Muscle of leg (tissue), 16 donors: ENCODE results near the gene ZNF736. TPM values are rescaled to one million over a fixed set of nuclear protein-coding genes. Genes with fewer than 3 reads are reported as not detected.
"Not testable (repeated sequence)": the region's sequence is repeated elsewhere in the genome, so short reads cannot be mapped to it uniquely, and the experiment has no call there.

Experiments
- DNase-seq: peaks from one replicate; pipeline ENCODE4 v3.0.0; 2013
- H3K27ac ChIP-seq: one replicate; pipeline ENCODE4 v1.5.1; 2013; ENCODE audit warnings: mild to moderate bottlenecking, low read length, control low read depth
- H3K27me3 ChIP-seq: one replicate; pipeline ENCODE4 v1.6.1; 2013; ENCODE audit warnings: low read length; ENCODE audit not compliant: control insufficient read depth, insufficient read depth
- H3K36me3 ChIP-seq: one replicate; pipeline ENCODE4 v1.6.1; 2013; ENCODE audit warnings: low read length; ENCODE audit not compliant: control insufficient read depth, insufficient read depth
- H3K4me1 ChIP-seq: one replicate; pipeline ENCODE4 v1.6.1; 2013; ENCODE audit warnings: low read length; ENCODE audit not compliant: control insufficient read depth, insufficient read depth
- H3K4me3 ChIP-seq: one replicate; pipeline ENCODE4 v1.5.1; 2013; ENCODE audit warnings: low read length, control low read depth
- H3K9me3 ChIP-seq: replicated peaks from 2 replicates; pipeline ENCODE4 v1.6.1; 2013; ENCODE audit warnings: low read depth, low read length; ENCODE audit not compliant: control insufficient read depth
- WGBS: methylation state at CpG from one replicate; pipeline ENCODE4 v1.1.5; 2013; ENCODE audit warnings: missing lambda C conversion rate; ENCODE audit not compliant: insufficient coverage; 5-methylcytosine and 5-hydroxymethylcytosine counted together
- long read RNA-seq, 11 donors: transcript quantifications; one replicate each; lab custom pipeline, GENCODE V29; 2026
- polyA plus RNA-seq, 8 donors: library from polyadenylated mRNA; unstranded; fragments of 120-200 nt; gene quantifications; one replicate each; pipeline versions ENCODE4 v1.2.1 to v1.2.3, GENCODE V29; 2013; ENCODE audit warnings: inconsistent platforms in 1 of 8, low replicate concordance in 1 of 8; ENCODE audit not compliant: insufficient read length in 8 of 8, insufficient read depth in 1 of 8
- total RNA-seq: library from RNA; stranded (reverse); fragments of 120-200 nt; gene quantifications from one replicate; pipeline ENCODE4 v1.2.4, GENCODE V29; 2013

ZNF736 gene
- 10.4 TPM for total RNA-seq
- polyA plus RNA-seq: 10 to 100 TPM in 1 of 8 donors, 1 to 10 TPM in 7; 4.7 to 10.1 (median 6.9) TPM
- long read RNA-seq, donor 1: 0 reads
- long read RNA-seq, donor 2: 0 reads
- long read RNA-seq, donor 3, full-length matches to known transcripts: 3 of 3 reads
- long read RNA-seq, donor 3, partial matches to known transcripts: 0 of 3 reads
- long read RNA-seq, donor 3, other reads (novel, unspliced or antisense): 0 of 3 reads
- long read RNA-seq, donor 4: 0 reads
- long read RNA-seq, donor 5: 0 reads
- long read RNA-seq, donor 6, partial matches to known transcripts: 0 of 1 reads
- long read RNA-seq, donor 6, other reads (novel, unspliced or antisense): 0 of 1 reads
- long read RNA-seq, donor 7, full-length matches to known transcripts: 6 of 6 reads
- long read RNA-seq, donor 7, partial matches to known transcripts: 0 of 6 reads
- long read RNA-seq, donor 7, other reads (novel, unspliced or antisense): 0 of 6 reads
- long read RNA-seq, donor 8, partial matches to known transcripts: 0 of 1 reads
- long read RNA-seq, donor 8, other reads (novel, unspliced or antisense): 0 of 1 reads
- long read RNA-seq, donor 9, full-length matches to known transcripts: 1 of 1 reads
- long read RNA-seq, donor 9, partial matches to known transcripts: 0 of 1 reads
- long read RNA-seq, donor 9, other reads (novel, unspliced or antisense): 0 of 1 reads
- long read RNA-seq, donor 10, full-length matches to known transcripts: 4 of 4 reads
- long read RNA-seq, donor 10, partial matches to known transcripts: 0 of 4 reads
- long read RNA-seq, donor 10, other reads (novel, unspliced or antisense): 0 of 4 reads
- long read RNA-seq, donor 11, partial matches to known transcripts: 0 of 1 reads
- long read RNA-seq, donor 11, other reads (novel, unspliced or antisense): 0 of 1 reads

GRCh38 chr7:64313740-64314491, at the start of gene ZNF736:
ZNF736 (plus strand) TSS chr7:64313961; CDS start chr7:64314151, 190 bp downstream.
- H3K36me3 ChIP-seq: peaks cover 3% of the 10 kb centered on the region
- WGBS: 0% methylated on average over 24 of the region's 33 CpGs
- peak within 1 kb of the TSS; percentile 64 for H3K4me3 ChIP-seq
- peak within 1 kb of the TSS; percentile 78 for H3K27ac ChIP-seq
- peaks cover 13% of the 10 kb centered on the region for H3K4me1 ChIP-seq
- DNase-seq: peak; percentile 98
- peaks cover 3% of the 10 kb centered on the region for H3K9me3 ChIP-seq
- H3K27me3 ChIP-seq: no peaks in the 10 kb centered on the region

- Histone ChIP-seq H3K27ac (no peak overlapping the region), H3K4me3 (no peak overlapping the region), H3K36me3 (no peaks in the 10 kb centered on the region), H3K27me3 (no peaks in the 10 kb centered on the region), H3K9me3 (peaks cover 21% of the 10 kb centered on the region), H3K4me1 (no peaks in the 10 kb centered on the region)
- no peak for DNase-seq
- WGBS: no CpG with 5 or more reads among the region's 1 CpG
Observed at GRCh38 chr7:64266341-64266919, 47.3 kb upstream of the ZNF736 start.

- peaks cover 9% of the 10 kb centered on the region for H3K9me3 ChIP-seq
- no peaks in the 10 kb centered on the region for H3K36me3 ChIP-seq
- DNase-seq: no peak
- no CpG with 5 or more reads among the region's 2 CpGs for WGBS
- H3K4me1 ChIP-seq: no peaks in the 10 kb centered on the region
- H3K27ac ChIP-seq: no peak overlapping the region
- no peak overlapping the region for H3K4me3 ChIP-seq
- no peaks in the 10 kb centered on the region for H3K27me3 ChIP-seq
Observed at GRCh38 chr7:64277630-64278029, 36.1 kb upstream of the ZNF736 start.

GRCh38 chr7:64294701-64295420, 18.9 kb upstream of the ZNF736 start:
- no peaks in the 10 kb centered on the region for H3K27me3 ChIP-seq
- H3K4me3 ChIP-seq: no peak overlapping the region
- H3K27ac ChIP-seq: no peak overlapping the region
- no CpG with 5 or more reads among the region's 1 CpG for WGBS
- H3K36me3 ChIP-seq: no peaks in the 10 kb centered on the region
- H3K4me1 ChIP-seq: no peaks in the 10 kb centered on the region
- DNase-seq: no peak
- H3K9me3 ChIP-seq: peaks cover 21% of the 10 kb centered on the region

- not testable (repeated sequence) for H3K27ac ChIP-seq, H3K27me3 ChIP-seq, DNase-seq, H3K4me1 ChIP-seq, H3K36me3 ChIP-seq, H3K4me3 ChIP-seq
- 83% methylated on average over 1 of the region's 1 CpG for WGBS
- peaks cover 21% of the 10 kb centered on the region for H3K9me3 ChIP-seq
Observed at GRCh38 chr7:64297418-64297817, 16.3 kb upstream of the ZNF736 start.

GRCh38 chr7:64300641-64301405, 12.9 kb upstream of the ZNF736 start:
- no peak overlapping the region for H3K27ac ChIP-seq
- WGBS: 77% methylated on average over 3 of the region's 9 CpGs
- H3K36me3 ChIP-seq: no peaks in the 10 kb centered on the region
- H3K27me3 ChIP-seq: no peaks in the 10 kb centered on the region
- H3K4me3 ChIP-seq: no peak overlapping the region
- DNase-seq: no peak
- H3K9me3 ChIP-seq: peaks cover 10% of the 10 kb centered on the region
- no peaks in the 10 kb centered on the region for H3K4me1 ChIP-seq

GRCh38 chr7:64307254-64308015, 6.3 kb upstream of the ZNF736 start:
- WGBS: 2% methylated on average over 32 of the region's 33 CpGs
- Histone ChIP-seq H3K4me3 (peak overlapping the region; percentile 61), H3K4me1 (peaks cover 12% of the 10 kb centered on the region), H3K27me3 (no peaks in the 10 kb centered on the region), H3K36me3 (no peaks in the 10 kb centered on the region), H3K9me3 (no peaks in the 10 kb centered on the region), H3K27ac (peak overlapping the region; percentile 90)
- DNase-seq: peak; percentile 94

GRCh38 chr7:64308016-64308270, 5.8 kb upstream of the ZNF736 start:
- peak overlapping the region; percentile 90 for H3K27ac ChIP-seq

More at GRCh38 chr7:64308016-64308270, 5.8 kb upstream of the ZNF736 start:
- Histone ChIP-seq H3K4me3 (peak overlapping the region; percentile 61), H3K27me3 (no peaks in the 10 kb centered on the region), H3K9me3 (no peaks in the 10 kb centered on the region), H3K36me3 (no peaks in the 10 kb centered on the region), H3K4me1 (peaks cover 12% of the 10 kb centered on the region)
- no CpG with 5 or more reads among the region's 7 CpGs for WGBS
- no peak for DNase-seq
